GM19397 (cell line): ENCODE data around the gene MYO1D.

ENCODE experiments used
- ATAC-seq: cut with Tn5 transposase; IDR thresholded peaks from one replicate; pipeline ENCODE4 v1.9.1; 2021; ENCODE audit warnings: mild to moderate bottlenecking, moderate library complexity; ENCODE audit not compliant: unreplicated experiment

Gene MYO1D

DNA sequence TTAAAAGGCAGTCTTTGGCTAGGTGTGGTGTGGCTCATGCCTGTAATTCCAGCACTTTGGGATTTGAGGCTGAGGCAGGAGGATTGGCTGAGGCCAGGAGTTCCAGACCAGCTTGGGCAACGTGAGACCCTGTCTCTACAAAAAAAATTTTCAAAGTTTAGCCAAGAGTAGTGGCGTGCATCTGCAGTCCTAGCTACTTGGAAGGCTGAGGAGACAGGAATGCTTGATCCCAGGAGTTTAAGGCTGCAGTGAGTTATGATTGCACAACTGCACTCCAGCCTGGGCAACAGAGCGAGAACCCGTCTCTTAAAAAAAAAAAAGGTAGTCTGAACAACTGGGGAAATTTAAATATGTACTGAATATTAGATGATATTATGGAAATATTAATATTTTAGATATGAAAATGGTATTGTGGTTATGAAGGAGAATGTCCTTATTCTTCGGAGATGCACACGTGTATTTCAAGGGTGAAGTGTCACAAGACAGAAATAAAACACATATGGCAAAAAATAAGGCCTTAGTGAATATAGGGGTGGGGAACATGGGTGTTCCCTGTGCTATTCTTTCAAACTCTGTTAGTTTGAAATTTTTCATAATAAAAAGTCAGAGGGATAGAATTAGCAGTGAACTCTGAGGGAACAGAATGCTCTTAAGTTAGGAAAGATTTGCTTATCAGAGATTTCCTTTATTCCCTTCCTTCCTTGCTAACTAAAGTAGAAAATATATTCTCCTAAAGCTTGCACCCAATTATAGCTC is 245.4 kb downstream of the MYO1D start:
- ATAC-seq: no peak

DNA sequence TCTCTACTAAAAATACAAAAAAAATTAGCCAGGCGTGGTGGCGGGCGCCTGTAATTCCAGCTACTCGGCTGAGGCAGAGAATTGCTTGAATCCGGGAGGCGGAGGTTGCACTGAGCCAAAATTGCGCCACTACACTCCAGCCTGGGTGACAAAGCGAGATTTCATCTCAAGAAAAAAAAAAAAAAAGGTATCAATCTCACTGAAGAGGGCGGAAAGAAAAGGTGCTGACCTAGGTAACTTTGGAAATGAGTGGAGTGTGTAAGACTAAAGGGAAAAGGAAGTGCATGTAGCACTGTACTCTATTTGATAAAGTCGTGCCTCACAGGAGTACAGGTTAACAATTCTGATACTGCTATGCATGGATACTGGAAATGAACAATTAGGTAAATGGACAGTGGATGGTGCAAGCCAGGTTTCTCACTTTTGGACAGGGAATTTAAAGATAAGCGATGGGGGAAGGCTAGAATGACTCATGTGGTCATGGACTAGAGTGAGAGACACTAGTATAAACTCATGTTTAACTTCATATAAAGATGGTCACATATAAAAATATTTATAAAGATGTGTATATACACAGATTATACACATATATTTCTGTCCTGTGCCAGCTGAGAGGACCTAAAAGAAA is 247.2 kb downstream of the MYO1D start:
- ATAC-seq: no peak

DNA sequence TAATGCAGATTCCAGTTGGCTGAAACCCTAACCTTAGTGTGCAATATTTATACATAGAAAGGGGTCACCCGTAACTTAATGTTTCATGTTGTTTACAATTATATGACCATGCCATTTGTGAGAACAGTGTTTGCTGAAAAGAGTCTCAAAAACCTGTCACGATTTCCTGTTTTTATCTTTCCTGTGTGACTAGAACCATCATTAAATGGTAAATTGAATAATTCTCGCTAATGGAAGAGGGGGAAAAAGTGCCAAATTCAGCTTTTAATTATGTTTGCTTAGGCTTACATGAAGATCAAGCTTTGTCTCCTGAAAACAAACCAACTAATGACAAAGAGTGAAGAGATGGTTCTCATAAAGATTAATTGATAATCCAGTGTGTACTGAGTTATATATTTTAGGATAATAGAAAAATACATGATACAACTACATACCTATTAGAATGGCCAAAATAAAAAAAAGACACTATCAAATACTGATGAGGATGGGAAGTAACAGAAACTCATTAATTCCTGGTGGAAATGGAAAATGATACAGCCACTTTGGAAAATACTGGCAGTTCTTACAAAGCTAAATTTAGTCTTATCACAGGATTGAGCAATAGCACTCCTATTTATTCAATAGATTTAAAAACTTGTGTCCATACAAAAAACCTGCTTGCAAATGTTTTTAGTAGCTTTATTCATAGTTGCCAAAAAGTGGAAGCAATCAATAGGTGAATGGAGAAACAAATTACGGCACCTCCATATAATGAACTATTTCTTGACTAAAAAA is 248.5 kb downstream of the MYO1D start:
- ATAC-seq: no peak

DNA sequence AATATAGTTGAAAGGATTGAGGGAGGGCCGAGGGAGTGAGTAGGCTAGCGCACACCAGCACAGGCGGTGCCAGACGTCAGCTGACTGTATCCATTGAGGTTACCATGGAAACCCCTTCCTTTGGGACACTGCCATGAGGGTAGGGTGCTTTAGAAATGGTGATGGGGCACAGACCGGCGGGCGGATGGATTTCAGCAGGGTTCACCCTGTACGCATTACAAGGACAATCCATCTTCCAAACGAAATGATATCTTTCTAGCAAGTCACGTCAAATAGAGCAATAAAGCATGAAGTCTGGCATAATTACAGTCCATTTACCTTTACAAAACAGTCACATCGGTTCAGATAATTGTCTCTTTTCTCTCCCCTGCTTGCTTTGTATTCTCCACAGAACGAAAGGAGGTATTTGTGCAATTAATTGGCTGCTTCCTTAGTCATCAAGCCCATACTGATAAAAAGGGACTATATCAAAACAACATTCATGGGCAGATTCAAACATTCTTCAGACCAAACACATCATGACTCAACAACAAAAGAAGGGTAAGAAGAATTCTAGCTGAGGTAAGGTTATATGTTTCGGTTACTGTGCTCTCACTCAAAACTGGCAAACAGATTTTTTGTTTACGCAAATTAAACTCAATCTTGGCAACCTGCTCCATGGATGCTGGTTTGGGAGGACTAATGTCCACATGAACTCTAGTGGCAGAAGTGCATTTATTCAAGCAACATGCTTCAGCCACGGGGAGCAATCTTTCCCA is 249.5 kb downstream of the MYO1D start:
- no peak for ATAC-seq

DNA sequence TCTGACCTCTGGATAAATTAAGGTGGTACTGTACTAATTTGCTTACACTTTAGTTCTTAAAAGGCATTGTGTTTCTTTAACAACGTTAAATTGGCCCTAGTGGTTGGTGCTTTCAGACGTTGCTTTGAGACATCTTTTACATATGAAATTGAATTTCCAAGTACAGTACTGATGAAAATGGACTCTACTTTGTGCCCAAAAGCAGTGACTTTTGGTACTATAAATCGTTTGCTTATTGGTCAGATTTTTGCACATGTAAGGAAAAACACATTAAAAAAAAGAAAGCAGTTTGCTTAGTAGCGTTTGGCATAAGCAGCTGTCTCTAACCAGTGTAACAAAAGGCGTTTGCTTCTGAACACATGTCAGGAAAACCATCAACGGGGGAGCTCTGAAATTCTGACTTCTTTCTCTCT is 250.5 kb downstream of the MYO1D start:
- ATAC-seq: no peak

DNA sequence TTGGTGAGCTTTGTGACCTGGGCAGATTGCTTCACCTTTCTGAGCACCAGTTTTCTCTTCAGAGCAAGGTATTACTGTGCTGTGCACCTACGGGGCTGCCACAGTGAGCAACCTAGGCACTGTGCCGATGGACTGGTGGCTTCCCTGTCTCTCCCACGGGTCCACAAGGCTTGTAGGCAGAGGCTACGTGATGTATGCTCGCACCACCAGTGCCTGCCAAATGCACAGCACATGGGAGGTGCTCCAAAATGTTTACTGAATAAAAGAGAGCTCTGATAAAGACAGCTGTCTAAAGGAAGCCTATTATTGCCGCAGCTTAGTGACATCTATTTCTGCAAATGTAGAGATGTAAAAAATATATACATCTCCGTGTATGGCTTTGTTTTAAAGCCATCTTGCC is 251.0 kb downstream of the MYO1D start:
- ATAC-seq: no peak

DNA sequence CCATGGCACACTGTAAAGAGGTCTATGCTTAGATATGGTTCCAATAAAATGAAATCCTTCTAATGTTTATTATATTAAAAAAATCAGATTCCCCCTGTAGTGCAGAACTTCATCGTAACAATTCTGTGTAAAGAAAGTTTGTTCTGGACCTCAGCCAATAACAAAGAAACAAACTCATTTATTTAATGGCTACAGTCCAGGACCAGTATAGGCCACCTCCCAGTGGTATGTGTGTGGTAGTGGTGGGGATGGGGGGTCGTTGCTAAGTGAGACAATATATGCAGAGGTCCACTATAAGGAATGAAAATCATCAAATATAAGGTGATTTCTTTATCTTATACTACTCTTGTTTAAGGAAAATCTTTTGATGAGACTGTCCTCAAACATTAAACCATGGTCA is 253.7 kb downstream of the MYO1D start:
- no peak for ATAC-seq

DNA sequence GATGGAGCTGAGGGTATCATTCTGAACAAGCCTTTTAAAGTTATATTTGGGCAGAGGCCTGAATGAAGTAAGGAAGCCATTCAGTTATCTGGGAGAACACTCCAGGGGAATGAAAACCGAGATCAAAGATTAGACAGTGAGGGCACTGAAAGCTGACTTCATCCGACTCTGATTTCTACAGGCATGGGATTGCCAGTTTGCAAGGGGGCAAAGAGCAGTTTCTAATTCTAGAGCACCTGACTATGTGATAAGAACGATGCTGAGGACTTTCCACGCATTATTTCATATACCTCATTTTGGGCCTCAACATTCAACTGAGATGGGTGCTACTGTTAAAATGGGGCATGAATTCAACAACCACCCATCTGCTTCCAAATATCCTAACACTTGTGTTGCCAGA is 254.4 kb downstream of the MYO1D start:
- no peak for ATAC-seq

DNA sequence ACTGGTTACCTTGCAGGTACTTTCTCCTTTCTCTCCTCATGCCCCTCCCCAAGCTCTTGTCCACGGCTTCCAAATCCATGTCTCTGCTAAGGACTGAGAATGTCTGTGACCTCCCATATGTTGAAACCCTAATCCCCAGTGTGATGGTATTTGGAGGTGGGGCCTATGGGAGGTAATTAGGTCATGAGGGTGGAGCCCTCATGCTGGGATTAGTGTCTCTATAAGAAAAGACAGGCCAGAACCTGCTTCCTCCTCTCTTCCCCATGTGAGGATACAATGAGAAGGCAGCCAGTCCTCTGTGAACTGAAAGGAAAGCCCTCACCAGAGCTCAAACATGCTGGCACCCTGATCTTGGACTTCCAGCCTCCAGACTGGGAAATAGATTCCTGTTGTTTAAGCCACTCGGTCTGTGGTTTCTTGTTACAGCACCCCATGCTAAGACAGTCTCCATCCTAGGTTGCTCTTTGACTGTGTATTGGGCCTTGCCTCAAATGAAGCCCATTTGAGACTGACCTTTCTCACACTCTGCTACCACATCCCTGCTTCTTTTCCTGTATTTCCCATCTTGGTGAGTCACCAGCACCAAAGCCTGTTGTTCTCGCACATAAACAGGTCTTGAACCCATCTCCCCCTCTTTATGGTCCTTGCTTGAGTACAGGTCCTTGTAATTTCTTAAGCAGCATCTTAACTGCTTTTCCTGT is 255.2 kb downstream of the MYO1D start:
- no peak for ATAC-seq

DNA sequence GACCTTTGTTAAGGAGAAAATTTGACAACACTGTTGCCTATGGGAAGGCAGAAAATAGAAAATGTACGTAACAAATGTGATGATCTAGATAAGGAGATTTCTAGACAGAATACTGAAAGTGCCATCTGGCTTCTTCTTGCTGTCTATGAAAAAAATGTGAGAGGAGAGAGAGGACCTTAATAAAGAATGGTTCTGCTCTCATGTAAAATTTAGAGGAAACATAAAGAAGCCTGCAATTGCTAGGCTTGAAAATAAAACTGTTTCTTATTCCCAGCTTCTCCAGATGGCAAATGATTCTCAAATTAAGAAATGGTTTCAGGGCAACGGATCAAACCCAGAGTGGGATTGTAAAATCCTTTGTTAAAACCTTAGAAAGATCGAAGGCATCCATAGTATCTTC is 261.6 kb downstream of the MYO1D start:
- no peak for ATAC-seq

DNA sequence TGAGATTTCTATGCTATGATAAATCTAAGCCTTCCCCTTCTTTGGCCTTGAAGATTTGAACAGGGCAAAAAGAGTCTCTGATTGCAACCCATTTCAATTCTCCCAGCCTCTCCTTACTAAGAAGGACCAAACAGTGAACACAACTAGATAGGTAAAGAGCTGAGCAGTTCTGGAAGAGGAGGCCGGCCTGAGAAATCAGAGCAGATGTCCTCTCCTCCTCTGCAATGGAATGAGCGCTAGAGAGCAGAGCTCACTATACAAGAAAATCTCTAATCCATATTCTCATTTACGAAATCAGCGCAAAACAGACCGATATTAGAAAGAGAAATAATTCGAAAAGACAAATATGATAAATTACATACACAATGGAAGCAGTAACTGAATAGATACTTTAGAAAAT is 266.0 kb downstream of the MYO1D start:
- no peak for ATAC-seq

DNA sequence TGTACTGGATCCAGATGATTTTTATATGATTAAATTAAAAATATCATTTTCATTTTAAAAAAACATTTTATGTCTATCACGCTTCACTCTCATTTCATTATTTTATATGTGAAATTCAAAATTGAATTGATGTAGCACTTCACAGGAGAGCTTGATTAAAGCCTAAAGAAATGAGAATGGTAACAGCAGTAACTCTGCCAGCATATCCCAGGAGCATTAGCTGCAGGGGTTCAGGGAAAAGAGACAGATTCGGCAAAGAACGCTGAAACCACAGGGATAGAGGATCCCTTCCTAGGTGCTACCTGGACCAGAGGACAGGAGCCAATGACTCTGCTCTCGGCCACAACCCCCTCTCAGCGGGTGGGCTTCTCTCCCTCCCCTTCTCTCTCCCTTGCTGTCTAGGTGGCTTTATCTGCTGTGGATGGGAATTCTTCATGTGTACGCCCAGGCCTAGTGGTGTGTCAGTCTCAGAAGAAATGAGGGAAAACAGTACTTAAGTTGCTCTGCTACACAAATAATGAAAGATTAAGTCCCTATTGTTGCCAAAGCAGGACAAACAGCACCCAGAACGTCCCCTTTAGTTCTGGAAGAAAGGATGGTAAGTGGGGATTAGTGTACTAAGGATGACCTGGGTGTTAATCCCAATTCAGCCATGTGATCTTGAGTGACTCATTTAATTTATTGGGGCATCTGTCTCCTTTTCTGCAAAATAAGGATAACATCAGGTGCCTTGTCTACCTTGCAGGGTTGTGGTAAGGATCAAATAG is 266.9 kb downstream of the MYO1D start:
- ATAC-seq: no peak

DNA sequence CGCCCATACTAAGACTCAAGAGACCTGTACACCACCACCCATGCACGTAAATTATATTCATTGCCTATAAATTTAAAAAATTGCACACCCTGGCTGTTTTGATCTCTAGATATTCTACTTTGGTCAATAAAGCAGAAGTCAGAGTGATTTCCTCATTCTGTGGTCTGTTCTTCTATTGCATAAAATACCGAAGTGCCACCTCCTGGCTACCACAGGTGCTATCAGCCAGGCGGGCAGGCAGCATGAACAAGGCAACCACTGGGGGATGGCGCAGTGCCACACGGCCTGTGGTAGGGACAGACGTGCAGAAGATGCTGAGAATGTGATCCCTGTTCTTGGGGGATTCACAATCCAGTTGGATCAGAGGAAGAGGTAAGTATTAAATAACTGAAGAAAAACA is 267.8 kb downstream of the MYO1D start:
- peak; percentile 75 for ATAC-seq

DNA sequence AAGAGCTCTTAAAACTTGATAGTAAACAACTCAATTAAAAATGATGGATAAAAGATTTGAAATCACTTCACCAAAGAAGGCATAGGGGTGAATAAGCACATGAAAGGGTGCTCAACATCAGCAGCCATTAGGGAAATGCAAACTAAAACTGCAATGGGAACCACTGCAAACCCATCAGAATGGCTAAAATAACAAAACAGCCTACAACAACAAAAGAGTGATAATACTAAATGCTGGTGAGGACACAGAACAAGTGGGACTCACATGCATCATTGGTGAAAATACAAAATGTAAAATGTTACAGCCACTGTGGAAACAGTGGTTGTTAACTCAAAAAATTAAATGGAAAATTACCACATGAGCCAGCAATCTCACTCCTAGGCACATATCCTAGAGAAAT is 268.7 kb downstream of the MYO1D start:
- ATAC-seq: no peak

DNA sequence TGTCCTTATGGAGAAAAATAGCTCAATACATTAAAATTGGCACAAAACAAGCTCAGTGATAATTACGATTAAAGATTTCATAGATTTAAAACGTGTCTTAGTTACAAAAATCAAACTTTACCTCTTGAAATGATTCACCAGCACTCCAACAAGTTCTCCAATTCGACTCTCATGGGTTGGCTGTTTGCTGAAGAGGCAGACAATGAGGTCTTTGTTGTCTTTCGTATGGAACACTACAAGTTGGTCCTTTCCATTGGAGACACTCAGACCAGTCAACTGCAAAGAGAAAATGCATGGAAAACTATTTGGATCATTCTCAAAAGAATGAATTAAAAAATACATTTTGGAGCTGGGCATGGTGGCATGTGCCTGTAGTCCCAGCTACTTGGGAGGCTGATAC is 272.0 kb downstream of the MYO1D start:
- ATAC-seq: no peak

DNA sequence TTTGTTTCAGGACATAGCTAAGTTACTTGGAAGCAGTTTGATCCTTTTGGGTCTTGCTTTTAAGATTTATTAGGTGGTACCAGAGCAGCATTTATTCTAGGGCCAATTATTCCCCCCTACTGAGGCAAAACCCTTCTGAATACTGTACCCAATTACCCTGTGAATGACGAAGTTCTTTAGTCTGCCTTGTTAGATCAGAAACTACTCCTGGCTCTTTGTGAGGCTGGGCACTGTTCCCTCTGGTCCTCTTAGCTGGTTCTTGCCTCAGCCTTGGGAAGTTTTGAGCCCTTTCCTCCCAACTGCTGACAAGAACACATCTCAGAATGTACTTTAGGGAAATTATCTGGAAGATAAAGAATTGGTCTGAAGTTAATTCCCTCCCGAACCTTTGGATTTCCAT is 274.5 kb downstream of the MYO1D start:
- no peak for ATAC-seq

DNA sequence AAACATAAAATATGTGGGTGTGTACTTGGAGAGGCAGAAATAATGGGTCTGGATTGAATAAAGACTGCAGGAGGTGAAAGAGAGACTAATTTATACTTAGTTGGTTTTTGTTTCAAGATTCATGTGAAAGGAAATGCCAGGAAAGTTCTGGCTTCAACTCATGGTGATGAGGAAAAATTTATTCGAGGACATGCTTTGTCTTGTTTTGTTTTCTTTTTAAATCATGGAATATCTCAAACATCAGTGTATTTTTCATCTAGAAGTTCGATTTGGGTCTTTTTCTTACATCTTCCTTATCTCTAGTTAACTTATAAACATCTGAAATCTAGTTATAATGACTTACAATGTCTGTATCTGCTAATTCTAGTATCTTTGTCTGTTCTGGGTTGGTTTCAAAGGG is 275.1 kb downstream of the MYO1D start:
- no peak for ATAC-seq

DNA sequence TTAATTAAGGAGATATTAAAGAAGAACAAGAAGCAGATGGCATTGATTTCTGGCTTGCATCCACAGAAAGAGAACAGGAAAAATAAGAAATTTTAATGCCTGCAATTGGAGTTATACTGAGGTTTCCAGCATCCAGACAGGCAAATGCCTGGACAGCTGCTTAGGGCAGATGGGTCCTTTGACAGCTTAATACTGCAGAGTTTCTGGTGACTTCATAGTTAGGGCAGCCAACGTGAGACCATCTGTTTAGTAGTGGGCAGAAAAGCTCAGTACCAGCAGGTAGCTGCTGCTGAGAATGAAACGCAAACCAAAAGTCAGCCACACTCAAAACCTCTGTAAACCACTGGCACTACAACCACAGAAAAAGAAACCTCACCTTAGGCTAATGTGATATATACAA is 280.3 kb downstream of the MYO1D start:
- ATAC-seq: no peak

DNA sequence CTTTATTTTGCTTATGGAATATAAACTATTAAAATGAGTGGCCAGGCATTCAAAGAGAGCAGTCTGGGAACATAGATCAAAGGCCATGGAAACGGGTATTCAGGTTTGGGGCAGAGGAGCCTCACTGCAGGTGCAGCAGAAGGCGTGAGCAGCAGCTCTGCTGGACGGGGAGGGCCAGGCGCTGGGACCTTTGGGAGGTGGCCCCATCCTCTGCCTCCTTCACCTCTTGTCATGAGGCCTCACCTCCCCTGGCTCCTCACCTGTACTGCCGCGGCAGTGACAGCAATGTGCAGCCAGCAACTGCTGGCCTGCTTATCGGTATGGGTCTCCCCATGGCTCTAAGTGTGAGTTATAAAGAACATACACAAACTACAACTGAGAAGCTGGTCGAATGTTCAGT is 280.7 kb downstream of the MYO1D start:
- ATAC-seq: no peak

DNA sequence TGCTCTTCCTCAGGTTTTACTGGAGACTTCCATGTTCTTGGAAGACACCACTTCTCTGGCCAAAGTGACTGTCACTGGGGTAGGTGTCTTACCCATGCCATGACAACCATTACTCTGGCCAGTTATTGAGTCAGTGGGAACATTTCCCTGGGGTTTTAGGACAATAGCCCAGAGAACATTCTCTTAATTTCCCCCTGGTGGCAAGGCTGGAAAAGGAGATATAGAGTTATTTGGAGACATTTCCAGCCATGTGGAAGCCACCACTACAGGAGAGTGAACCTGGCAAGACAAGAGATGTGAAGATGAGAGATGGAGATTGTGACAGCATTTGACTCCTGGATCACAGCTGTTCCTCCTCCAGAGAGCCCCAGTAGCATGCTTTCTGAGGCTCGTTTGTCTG is 283.9 kb downstream of the MYO1D start:
- no peak for ATAC-seq
